Dendritic cell treated with granulocyte-macrophage colony-stimulating factor and Interleukin-4, amounts not matched to agents 40 ng/mL and 50 ng/mL, for 4 days (primary cell): ENCODE measurements around the gene MYMX.

Experiments
- H3K27ac Mint-ChIP-seq: one replicate; pipeline ENCODE4 v1.8.0; 2022; ENCODE audit warnings: mild to moderate bottlenecking, mixed read lengths
- H3K27me3 Mint-ChIP-seq: one replicate; pipeline ENCODE4 v1.8.0; 2022; ENCODE audit warnings: mild to moderate bottlenecking, mixed read lengths
- H3K36me3 Mint-ChIP-seq: one replicate; pipeline ENCODE4 v1.8.0; 2022; ENCODE audit warnings: low read depth, mixed read lengths
- H3K4me1 Mint-ChIP-seq: one replicate; pipeline ENCODE4 v1.8.0; 2022; ENCODE audit warnings: low read depth, mixed read lengths
- H3K4me3 Mint-ChIP-seq: one replicate; pipeline ENCODE4 v1.8.0; 2022; ENCODE audit warnings: mild to moderate bottlenecking, moderate library complexity, mixed read lengths
- H3K9me3 Mint-ChIP-seq: one replicate; pipeline ENCODE4 v1.8.0; 2022; ENCODE audit warnings: mixed read lengths
- intact Hi-C: fragments of 100-400 bp; cut with micrococcal nuclease; formaldehyde crosslinking; loops from one replicate; pipeline ENCODE4 v1.15.0; 2022

The MYMX gene

DNA sequence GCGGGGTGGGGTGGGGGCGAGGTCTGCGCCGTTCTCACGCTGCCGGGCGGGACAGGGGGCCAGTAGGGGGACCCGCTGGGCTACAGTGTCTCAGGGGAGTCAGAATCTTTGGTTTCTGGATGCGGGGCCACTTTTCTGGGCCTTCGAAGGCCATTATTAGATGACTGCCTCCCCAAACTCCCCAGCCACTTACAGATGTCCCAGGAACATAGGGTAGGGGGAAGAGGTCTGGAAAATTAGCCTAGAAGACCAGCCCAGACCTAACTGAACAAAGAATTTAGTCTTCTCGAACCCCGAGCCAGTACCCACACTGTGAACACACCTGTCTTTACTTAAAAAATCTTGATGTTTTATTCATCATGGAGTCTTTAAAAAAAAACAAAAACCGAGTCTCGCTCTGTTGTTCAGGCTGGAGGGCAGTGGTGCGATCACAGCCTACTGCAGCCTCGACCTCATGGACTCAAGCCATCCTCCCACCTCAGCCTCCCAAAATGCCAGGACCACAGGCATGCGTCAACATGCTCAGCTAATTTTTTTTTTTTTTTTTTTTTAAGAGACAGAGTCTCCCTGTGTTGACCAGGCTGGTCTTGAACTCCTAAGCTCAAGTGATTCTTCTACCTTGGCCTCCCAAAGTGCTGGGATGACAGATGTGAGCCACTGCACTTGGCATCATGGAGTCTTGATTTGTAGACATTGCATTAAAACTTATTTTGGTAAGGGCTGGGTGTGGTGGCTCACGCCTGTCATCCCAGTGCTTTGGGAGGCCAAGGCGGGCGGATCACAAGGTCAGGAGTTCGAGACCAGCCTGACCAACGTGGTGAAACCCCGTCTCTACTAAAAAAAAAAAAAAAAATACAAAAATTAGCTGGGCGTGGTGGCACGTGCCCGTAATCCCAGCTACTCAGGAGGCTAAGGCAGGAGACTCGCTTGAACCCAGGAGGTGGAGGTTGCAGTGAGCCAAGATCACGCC lies 3.4 kb downstream of the MYMX start:
- intact Hi-C loops: loop anchor here (2.0 kb wide), 1 partner anchor 17 kb away; no protein-coding TSS in a partner anchor
- Mint-ChIP-seq H3K9me3 (no peaks in the 10 kb centered on the region), H3K27me3 (peaks cover 24% of the 10 kb centered on the region), H3K4me3 (peak overlapping the region; percentile 71), H3K36me3 (no peaks in the 10 kb centered on the region), H3K27ac (peak overlapping the region; percentile 83), H3K4me1 (peaks cover 81% of the 10 kb centered on the region)

DNA sequence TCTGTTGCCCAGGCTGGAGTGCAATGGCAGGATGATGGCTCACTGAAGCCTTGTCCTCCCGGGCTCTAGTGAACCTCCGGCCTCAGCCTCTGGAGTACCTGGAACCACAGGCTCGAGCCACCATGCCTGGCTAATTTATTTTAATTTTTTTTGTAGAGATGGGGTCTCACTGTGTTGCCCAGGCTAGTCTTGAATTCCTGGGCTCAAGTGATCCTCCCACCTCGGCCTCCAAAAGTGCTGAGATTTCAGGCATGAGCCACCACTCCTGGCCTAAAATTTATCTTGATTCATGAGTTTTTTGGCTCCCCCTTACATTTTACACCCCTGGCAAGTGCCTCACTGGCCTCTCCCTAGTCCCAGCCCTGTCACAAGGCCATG lies 4.2 kb downstream of the MYMX start:
- intact Hi-C loops: loop anchor here (2.0 kb wide), 1 partner anchor 16 kb away; no protein-coding TSS in a partner anchor
- no peaks in the 10 kb centered on the region for H3K36me3 Mint-ChIP-seq
- H3K27me3 Mint-ChIP-seq: peaks cover 24% of the 10 kb centered on the region
- peak overlapping the region; percentile 59 for H3K27ac Mint-ChIP-seq
- H3K4me3 Mint-ChIP-seq: no peak overlapping the region
- H3K4me1 Mint-ChIP-seq: peaks cover 88% of the 10 kb centered on the region
- no peaks in the 10 kb centered on the region for H3K9me3 Mint-ChIP-seq

DNA sequence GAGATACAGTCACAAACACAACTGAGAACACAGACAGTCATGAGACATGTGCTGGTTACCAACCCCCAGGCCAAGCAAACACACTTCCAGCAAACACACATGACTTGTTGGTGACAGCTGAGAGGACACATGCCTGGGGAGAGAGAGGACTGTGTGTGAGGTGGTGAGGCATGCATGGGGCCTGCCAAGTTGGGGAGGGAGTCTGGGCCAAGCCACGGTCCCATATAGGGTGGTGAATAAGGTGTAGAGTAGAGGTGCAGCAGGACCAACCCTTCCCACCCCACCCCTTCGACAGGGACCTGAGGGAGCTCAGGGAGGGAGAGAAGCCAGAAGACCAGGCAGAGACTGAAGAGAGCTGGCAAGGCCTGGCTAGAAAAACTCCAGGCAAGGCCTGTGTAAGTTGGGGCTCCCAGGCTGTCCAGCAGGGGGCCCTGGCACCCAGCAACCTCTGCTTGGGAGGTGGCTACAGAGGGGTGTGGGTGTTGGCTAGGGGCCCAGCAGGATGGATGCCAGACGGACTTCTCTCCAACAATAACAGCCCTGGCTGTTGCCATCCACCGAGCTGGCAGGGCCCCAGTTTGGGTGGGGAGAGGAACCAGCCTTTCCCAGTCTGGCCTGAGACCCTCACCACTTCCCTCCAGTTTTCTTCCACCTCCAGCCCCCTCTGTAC lies 4.7 kb downstream of the MYMX start:
- no peak overlapping the region for H3K4me3 Mint-ChIP-seq

DNA sequence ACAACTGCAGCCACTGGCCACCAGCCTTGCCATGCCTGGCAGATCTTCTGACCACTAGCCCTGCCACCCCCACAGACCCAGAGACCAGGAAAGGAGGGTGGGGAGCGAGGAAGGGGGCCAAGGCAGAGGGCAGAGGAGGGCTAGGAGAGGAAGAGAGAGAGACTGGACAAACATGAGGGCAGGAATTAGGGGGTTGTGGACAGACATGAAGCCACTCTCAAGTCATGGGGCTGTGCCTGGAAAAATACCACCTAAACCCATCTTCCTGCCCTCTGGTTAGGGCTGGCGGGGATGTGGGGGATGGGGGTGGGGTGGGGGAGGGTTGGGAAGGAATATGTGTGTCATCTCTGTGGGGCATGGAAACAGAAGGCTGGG lies 5.2 kb downstream of the MYMX start:
- Mint-ChIP-seq H3K27me3 (peaks cover 20% of the 10 kb centered on the region), H3K4me1 (peaks cover 88% of the 10 kb centered on the region), H3K27ac (peak overlapping the region; percentile 59), H3K36me3 (no peaks in the 10 kb centered on the region), H3K9me3 (no peaks in the 10 kb centered on the region), H3K4me3 (no peak overlapping the region)
- intact Hi-C loops: loop anchor here (2.0 kb wide), 1 partner anchor 15 kb away; no protein-coding TSS in a partner anchor

More for the DNA sequence above, 4.7 kb downstream of the MYMX start:
- Mint-ChIP-seq H3K4me1 (peaks cover 88% of the 10 kb centered on the region), H3K27me3 (peaks cover 24% of the 10 kb centered on the region), H3K9me3 (no peaks in the 10 kb centered on the region), H3K36me3 (no peaks in the 10 kb centered on the region), H3K27ac (peak overlapping the region; percentile 59)
- intact Hi-C loops: loop anchor here (2.0 kb wide), 1 partner anchor 15 kb away; no protein-coding TSS in a partner anchor

DNA sequence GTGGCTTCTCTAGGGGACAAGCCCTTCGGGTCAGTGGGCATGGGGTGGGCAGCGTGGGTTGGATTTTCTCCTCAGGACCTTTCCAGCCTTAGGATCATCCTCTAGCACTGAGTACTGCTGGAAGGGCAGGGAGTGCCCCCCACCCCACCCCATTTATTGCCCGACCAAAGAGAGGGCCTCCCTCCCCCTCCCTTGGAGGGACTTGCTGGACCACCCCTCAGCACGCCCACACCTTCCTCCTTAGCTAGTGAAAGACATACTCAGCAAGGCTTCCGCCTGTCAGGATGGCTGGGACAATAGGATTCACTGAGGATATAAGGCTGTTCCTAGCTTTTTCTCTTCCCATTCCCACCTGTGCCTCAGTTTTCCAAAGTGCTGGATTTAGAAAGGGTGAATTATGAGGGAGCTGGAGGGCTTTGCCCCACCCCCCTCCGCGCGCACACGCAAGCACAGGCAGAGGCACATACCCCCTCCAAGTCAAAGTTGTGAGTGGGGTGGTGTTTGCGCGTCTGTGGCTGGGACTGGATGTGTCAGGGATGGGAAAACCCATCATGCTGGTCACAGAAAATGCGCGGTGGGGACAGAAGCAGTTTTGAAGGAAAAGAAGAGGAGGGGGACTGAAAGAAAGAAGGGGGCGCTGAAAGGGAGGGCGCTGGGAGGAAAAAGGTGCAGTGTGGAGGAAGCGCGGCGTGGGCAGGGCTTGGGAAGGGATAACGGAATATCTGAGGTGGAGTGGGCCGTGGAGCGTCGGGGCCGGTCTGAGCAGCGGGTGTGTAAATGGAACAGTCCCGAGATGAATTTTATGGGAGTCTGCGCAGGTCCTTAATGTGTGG lies 6.0 kb downstream of the MYMX start:
- peak overlapping the region; percentile 51 for H3K4me3 Mint-ChIP-seq
- H3K27me3 Mint-ChIP-seq: peaks cover 20% of the 10 kb centered on the region
- intact Hi-C loops: no loop called here
- H3K27ac Mint-ChIP-seq: no peak overlapping the region
- H3K4me1 Mint-ChIP-seq: peaks cover 86% of the 10 kb centered on the region
- no peaks in the 10 kb centered on the region for H3K36me3 Mint-ChIP-seq
- H3K9me3 Mint-ChIP-seq: no peaks in the 10 kb centered on the region

DNA sequence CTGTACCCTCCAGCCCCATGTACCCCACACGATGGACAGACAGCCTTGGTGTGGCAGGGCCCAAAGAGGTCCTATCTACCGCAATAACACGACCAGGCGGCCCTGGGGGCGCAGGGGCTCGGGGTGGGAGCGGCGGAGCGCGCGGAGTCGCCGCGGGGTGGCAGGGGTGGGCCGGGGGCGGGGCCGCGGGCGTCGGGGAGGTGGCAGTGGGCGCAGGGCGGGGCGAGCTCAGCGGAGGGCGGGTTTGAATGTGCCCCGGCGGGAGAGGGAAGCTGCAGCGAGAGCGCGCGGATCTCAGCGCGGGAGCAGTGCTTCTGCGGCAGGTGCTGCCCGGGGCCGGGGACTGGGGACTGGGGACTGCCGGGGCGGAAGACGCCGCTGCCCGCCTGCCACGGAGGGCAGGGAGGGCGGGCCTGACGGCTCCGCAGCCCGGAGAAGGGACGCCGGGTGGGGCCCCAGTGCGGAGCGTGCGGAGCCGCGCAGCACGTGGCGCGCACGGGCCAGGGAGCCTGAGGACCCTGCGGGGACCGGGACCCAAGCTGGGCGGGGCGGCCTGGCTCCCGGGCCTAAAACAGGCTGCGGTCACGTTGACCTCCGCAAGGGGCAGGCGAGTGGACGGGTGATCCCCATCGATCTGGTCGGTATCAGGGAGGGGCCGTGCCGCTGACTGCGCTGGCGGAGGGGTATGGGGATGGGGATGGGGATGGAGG lies 6.7 kb downstream of the MYMX start, which contains the start of gene SLC29A1:
Gene SLC29A1, plus strand, starts transcription at position 277 of the 710 bp plus-strand sequence. CDS start 3,719 bp downstream, outside the sequence.
- Mint-ChIP-seq H3K27ac (peak within 1 kb of the TSS; percentile 5), H3K36me3 (no peaks in the 10 kb centered on the region), H3K4me1 (peaks cover 85% of the 10 kb centered on the region), H3K4me3 (peak within 1 kb of the TSS; percentile 74), H3K9me3 (no peaks in the 10 kb centered on the region), H3K27me3 (peaks cover 20% of the 10 kb centered on the region)
- intact Hi-C loops: no loop called here

DNA sequence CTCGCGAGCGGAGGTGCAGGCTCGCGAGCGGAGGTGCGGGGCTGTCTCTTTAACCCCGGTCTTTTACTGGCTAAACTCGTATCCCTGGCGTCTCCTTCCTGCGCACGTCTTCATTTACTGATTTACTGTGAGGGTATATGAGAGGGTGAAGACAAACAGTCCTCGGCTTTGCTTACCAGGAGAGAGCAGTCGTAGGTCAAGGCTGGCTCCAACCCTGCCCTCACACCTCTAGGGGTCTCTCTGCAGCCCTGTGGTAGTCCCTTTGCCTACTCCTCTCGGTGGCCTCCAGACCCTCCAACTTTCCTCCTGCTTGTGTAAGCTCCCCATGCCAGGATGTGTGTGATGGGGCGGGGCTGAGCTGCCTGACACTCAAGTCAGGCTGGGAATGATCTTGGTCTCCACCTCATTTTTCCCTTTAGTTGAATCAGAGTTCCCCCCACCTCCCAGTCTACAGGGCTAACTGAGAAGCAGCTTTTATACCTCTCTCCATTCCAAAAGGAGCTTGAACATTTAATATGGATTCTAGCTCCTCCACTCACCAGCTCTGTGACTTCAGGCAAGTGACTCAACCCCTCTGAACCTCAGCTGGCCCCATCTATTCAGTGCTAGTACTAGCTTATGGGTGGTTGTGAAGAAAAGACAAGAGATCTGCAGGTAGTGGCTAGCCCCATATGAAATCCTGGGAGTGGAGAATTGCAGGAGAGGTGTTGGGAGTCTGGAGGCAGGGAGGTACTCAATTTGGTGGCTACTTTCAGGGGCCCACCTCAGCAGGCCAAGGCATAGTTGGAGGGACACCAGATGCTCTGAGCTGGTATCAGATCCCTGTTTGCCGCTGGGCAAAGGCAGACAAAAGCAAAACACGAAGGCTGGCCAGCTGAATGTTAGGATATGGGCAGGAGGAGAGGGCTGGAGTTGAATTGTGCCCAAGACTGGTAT lies 7.6 kb downstream of the MYMX start:
- intact Hi-C loops: no loop called here
- Mint-ChIP-seq H3K4me3 (peak overlapping the region; percentile 74), H3K36me3 (no peaks in the 10 kb centered on the region), H3K4me1 (peaks cover 82% of the 10 kb centered on the region), H3K27ac (peak overlapping the region; percentile 5), H3K27me3 (peaks cover 20% of the 10 kb centered on the region), H3K9me3 (no peaks in the 10 kb centered on the region)

DNA sequence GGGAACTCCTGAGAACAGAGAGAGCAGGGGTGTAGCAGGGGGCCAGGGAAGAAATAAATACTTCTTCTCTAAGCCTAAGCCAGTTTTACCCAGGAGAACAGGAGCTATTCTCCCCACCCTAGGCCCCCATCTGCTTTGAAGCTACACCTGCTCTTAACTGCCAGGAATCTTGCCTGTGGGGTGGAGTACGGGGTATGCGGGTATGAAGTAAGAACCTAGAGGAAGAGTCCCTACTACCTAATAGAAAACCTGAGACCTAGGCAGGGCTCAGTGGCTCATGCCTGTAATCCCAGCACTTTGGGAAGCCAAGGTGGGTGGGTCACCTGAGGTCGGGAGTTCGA lies 8.2 kb downstream of the MYMX start:
- H3K36me3 Mint-ChIP-seq: no peaks in the 10 kb centered on the region
- peaks cover 20% of the 10 kb centered on the region for H3K27me3 Mint-ChIP-seq
- intact Hi-C loops: no loop called here
- peak overlapping the region; percentile 5 for H3K27ac Mint-ChIP-seq
- H3K9me3 Mint-ChIP-seq: no peaks in the 10 kb centered on the region
- H3K4me3 Mint-ChIP-seq: no peak overlapping the region
- H3K4me1 Mint-ChIP-seq: peaks cover 80% of the 10 kb centered on the region

DNA sequence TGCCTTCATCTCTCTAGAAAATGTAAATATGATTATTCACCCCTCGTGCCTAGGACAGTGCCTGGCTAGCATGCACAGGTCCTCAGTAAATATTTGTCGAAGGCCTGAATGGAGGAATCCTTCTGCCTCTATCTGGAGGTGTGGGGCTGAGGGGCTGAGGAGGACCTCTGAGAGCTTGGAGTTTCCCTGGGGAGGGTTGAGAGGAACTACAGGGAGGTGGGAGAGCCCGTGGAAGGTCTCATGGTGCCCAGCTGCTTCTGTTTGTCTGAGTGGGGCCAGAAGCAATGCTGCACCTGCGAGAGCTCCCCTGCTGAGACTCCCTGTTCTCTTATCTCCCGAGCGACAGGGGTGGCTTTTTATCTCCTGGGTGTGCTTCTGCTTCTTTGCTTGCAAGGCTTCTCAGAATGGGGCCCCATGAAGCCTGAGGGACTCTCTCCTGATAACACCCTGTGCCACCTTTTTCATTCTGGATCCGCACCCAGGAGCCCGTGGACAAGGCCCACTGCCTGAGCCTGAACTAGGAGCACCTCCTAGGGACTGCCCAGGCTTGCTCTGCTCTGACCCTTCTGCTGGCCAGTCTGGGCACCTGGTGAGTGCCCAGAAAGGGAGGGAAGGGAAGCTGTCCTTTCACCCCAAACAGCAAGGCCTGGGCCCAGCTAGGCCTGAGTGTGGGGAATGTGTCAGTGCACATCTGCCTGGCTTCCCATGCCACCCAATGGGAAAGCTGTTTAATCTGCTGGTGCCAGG lies 9.0 kb downstream of the MYMX start:
- no peaks in the 10 kb centered on the region for H3K9me3 Mint-ChIP-seq
- intact Hi-C loops: no loop called here

DNA sequence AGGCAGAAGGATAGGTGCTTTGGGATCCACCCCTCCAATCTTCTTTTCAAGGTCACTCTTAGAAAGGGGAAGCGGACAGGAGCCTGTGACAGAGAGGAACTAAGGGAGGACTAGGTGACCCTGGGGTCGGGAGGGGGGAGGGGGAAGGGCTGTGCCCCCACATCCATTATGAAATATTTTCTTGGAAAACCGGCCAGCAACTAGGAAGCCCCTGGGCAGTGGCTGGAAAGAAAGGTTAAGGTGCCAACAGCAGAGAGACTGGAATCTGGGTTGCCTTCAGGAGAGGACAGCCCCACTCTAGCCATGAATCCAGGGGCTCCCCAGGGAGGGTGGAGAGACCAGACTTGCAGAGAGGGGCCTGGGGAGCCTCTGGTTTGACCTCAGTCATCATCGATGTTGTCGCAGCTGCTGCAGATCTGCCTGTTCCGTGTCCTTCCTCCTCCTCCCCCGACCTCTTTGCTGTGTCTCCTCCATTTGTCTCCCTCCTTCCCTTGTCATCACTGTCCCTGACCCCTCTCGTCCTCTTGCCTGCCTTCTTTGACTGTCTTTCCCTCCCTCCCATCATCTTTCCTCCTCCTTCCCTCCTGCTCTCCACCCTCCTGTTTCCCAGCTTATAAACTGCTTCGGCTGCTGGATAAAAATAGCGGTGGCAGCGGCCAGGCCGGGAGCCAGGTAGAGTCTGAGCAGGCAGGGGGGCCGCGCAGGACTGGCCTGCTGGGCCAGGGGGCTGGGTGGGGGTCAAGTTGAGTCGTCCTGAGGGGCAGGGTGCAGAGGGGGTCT lies 9.8 kb downstream of the MYMX start:
- peak overlapping the region; percentile 69 for H3K27ac Mint-ChIP-seq
- peaks cover 20% of the 10 kb centered on the region for H3K27me3 Mint-ChIP-seq
- no peaks in the 10 kb centered on the region for H3K9me3 Mint-ChIP-seq
- H3K36me3 Mint-ChIP-seq: no peaks in the 10 kb centered on the region
- H3K4me3 Mint-ChIP-seq: no peak overlapping the region
- peaks cover 82% of the 10 kb centered on the region for H3K4me1 Mint-ChIP-seq
- intact Hi-C loops: no loop called here

More for the DNA sequence above, 9.0 kb downstream of the MYMX start:
- Mint-ChIP-seq H3K27ac (peak overlapping the region; percentile 69), H3K4me3 (no peak overlapping the region), H3K36me3 (no peaks in the 10 kb centered on the region), H3K27me3 (peaks cover 20% of the 10 kb centered on the region), H3K4me1 (peaks cover 81% of the 10 kb centered on the region)

DNA sequence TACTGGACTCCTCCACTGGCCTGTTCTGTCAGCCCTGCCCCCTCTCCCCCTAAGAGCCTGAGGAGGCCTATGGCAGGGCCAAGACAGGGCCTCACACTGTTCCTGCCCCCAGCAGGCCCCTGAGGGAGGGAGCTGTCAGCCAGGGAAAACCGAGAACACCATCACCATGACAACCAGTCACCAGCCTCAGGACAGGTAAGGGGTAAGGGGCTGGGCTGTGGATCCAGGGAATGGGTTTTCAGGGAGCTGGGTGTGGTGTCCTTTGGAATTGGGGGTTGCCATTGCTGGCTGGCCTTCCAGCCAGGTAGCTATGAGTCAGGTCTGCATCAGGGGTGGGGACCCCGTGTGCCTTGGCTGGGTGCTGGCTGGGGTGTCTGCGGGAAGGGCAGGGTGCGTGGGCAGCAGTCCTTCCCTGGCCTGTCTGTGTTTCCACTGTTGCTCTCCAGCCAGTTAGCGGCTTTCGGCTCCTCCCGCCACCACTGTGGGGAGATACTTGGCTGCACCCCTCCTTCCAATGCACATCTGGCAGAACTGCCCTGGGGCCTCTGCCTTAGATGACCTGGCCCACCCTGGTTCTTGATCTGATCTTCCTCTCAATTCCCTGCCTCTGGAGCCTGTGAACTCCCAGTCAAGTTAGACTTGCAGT lies 10.5 kb downstream of the MYMX start:
- Mint-ChIP-seq H3K9me3 (no peaks in the 10 kb centered on the region), H3K36me3 (no peaks in the 10 kb centered on the region), H3K4me3 (no peak overlapping the region), H3K27ac (peak overlapping the region; percentile 69), H3K4me1 (peaks cover 82% of the 10 kb centered on the region), H3K27me3 (peaks cover 20% of the 10 kb centered on the region)
- intact Hi-C loops: no loop called here
